Neural cell (in vitro differentiated cells): ENCODE data around the gene GTPBP10. TPM values are rescaled to one million over a fixed set of nuclear protein-coding genes. Genes with fewer than 3 reads are reported as not detected.
"Not testable (repeated sequence)": the region's sequence is repeated elsewhere in the genome, so short reads cannot be mapped to it uniquely, and the experiment has no call there.

Experiments
- H2AFZ ChIP-seq: fragments of 200-600, 300-800 bp; sonication (generic), shearing (Covaris generic); 2 replicates; pipeline ENCODE4 v1.6.0; 2014; ENCODE audit warnings: low read depth, mild to moderate bottlenecking, antibody characterized with exemption, low read length, moderate library complexity
- H3F3A ChIP-seq: fragments of 200-600 bp; shearing (Covaris generic); 2 replicates; pipeline ENCODE4 v1.6.1; 2016; ENCODE audit warnings: mild to moderate bottlenecking, moderate library complexity, mixed read lengths, antibody characterized with exemption, low read length; ENCODE audit not compliant: insufficient read depth, poor library complexity, severe bottlenecking
- H3K27ac ChIP-seq: fragments of 200-600, 300-800 bp; sonication (generic), shearing (Covaris generic); 2 replicates; pipeline ENCODE4 v1.5.1; 2014; ENCODE audit warnings: mild to moderate bottlenecking, low read length, moderate library complexity
- H3K27me3 ChIP-seq: fragments of 300-800, 200-600 bp; sonication (generic), shearing (Covaris generic); 2 replicates; pipeline ENCODE4 v1.6.0; 2014; ENCODE audit warnings: mild to moderate bottlenecking, low read depth, low read length, moderate library complexity; ENCODE audit not compliant: insufficient read depth
- H3K36me3 ChIP-seq: fragments of 300-800, 200-600 bp; sonication (generic), shearing (Covaris generic); 2 replicates; pipeline ENCODE4 v1.5.1; 2014; ENCODE audit warnings: mild to moderate bottlenecking, antibody characterized with exemption, low read length, moderate library complexity; ENCODE audit not compliant: insufficient read depth
- H3K4me2 ChIP-seq: fragments of 300-800, 200-600 bp; sonication (generic), shearing (Covaris generic); 2 replicates; pipeline ENCODE4 v1.6.0; 2014; ENCODE audit warnings: mild to moderate bottlenecking, low read length
- H3K4me3 ChIP-seq: fragments of 300-800, 200-600 bp; sonication (generic), shearing (Covaris generic); 2 replicates; pipeline ENCODE4 v1.5.1; 2014; ENCODE audit warnings: mild to moderate bottlenecking, low read length, moderate library complexity
- H3K79me2 ChIP-seq: fragments of 200-600 bp; shearing (Covaris generic); replicated peaks from 2 replicates; pipeline ENCODE4 v1.6.0; 2014; ENCODE audit warnings: mild to moderate bottlenecking, low read length, moderate library complexity; ENCODE audit not compliant: insufficient read depth
- H3K9ac ChIP-seq: fragments of 300-800, 200-600 bp; sonication (generic), shearing (Covaris generic); 2 replicates; pipeline ENCODE4 v1.6.1; 2016; ENCODE audit warnings: mild to moderate bottlenecking, low read length, mixed read lengths
- H3K9me2 ChIP-seq: fragments of 200-600 bp; shearing (Covaris generic); 2 replicates; pipeline ENCODE4 v1.6.1; 2016; ENCODE audit warnings: mild to moderate bottlenecking, low read length, mixed read lengths; ENCODE audit not compliant: insufficient read depth
- H3K9me3 ChIP-seq: fragments of 200-600, 300-800 bp; sonication (generic), shearing (Covaris generic); 2 replicates; pipeline ENCODE4 v1.6.1; 2016; ENCODE audit warnings: mild to moderate bottlenecking, mixed run types, low read length, moderate library complexity, mixed read lengths
- H4K20me1 ChIP-seq: fragments of 200-600 bp; shearing (Covaris generic); 2 replicates; pipeline ENCODE4 v1.6.1; 2016; ENCODE audit warnings: mild to moderate bottlenecking, mixed run types; ENCODE audit not compliant: insufficient read depth
- EP300 ChIP-seq: fragments of 450-650 bp; conservative IDR thresholded peaks from 2 replicates; pipeline ENCODE4 v1.6.1; 2014; ENCODE audit warnings: antibody characterized with exemption, mild to moderate bottlenecking, moderate library complexity; ENCODE audit not compliant: poor library complexity, severe bottlenecking
- EZH2 ChIP-seq: fragments of 200-600, 300-800 bp; shearing (Covaris generic), sonication (generic); IDR thresholded peaks from 2 replicates; pipeline ENCODE4 v1.6.1; 2014; ENCODE audit warnings: antibody characterized with exemption, low read length, borderline replicate concordance, mild to moderate bottlenecking; ENCODE audit not compliant: insufficient read depth, poor library complexity, severe bottlenecking
- MXI1 ChIP-seq: fragments of 450-650 bp; conservative IDR thresholded peaks from 2 replicates; pipeline ENCODE4 v1.6.1; 2014; ENCODE audit warnings: antibody characterized with exemption, mild to moderate bottlenecking; ENCODE audit not compliant: poor library complexity, severe bottlenecking
- POLR2AphosphoS5 ChIP-seq: IDR thresholded peaks from 2 replicates; pipeline ENCODE4 v1.6.1; 2012
- RAD21 ChIP-seq: fragments of 450-650 bp; conservative IDR thresholded peaks from 2 replicates; pipeline ENCODE4 v1.6.1; 2014; ENCODE audit warnings: antibody characterized with exemption, mild to moderate bottlenecking, moderate library complexity
- SMC3 ChIP-seq: fragments of 450-650 bp; conservative IDR thresholded peaks from 2 replicates; pipeline ENCODE4 v1.6.1; 2014; ENCODE audit warnings: antibody characterized with exemption, mild to moderate bottlenecking, moderate library complexity; ENCODE audit not compliant: poor library complexity
- TAF1 ChIP-seq: IDR thresholded peaks from 2 replicates; pipeline ENCODE4 v1.6.1; 2012; ENCODE audit warnings: low read depth
- polyA plus RNA-seq: library from polyadenylated mRNA; depleted of rRNA; stranded (reverse); fragments of >200 nt; gene quantifications from 2 replicates; pipeline ENCODE4 v1.2.3, GENCODE V29; 2014
- TF ChIP-seq, protein P1 (sequence below): IDR thresholded peaks from 2 replicates; pipeline ENCODE4 v1.6.1; 2012; ENCODE audit warnings: borderline replicate concordance
- TF ChIP-seq, protein P2 (sequence below): fragments of 450-650 bp; IDR thresholded peaks from 2 replicates; pipeline ENCODE4 v1.5.1; 2014; ENCODE audit warnings: antibody characterized with exemption, mild to moderate bottlenecking, moderate library complexity; ENCODE audit not compliant: poor library complexity, severe bottlenecking

The GTPBP10 gene
- polyA plus RNA-seq, 1 donor from 2014 or later, result 22.8 TPM

DNA sequence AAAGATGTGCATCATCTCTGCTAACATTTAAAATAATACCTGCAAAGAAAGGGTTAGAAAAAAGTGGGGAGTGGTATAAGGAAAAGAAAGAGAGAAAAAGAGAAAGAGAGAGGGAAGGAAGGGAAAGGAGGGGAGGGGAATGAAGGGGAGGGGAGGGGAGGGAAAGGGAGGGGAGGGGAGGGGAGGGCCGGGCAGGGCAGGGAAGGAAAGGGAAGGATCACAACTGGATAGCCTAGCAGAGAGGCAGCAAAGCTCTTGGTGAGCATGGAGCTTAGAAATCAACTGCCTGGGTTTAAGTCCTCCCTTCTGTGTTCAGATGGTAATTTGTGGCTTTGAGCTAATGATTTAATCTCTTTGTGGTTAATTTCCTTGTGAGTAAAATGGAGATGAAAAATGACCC, 20.0 kb upstream of the GTPBP10 start:
- Histone ChIP-seq H3K9me3 (no peaks in the 10 kb centered on the region), H3K36me3 (no peaks in the 10 kb centered on the region), H3K4me2 (no peak overlapping the region), H3F3A (no peaks in the 10 kb centered on the region), H3K9ac (no peak overlapping the region), H3K79me2 (no peaks in the 10 kb centered on the region), H3K27ac (no peak overlapping the region), H4K20me1 (no peaks in the 10 kb centered on the region), H2AFZ (no peak overlapping the region), H3K27me3 (peaks cover 12% of the 10 kb centered on the region), H3K4me3 (no peak overlapping the region), H3K9me2 (no peaks in the 10 kb centered on the region)
- no peak for TF ChIP-seq RAD21
- TF ChIP-seq, protein P1, sequence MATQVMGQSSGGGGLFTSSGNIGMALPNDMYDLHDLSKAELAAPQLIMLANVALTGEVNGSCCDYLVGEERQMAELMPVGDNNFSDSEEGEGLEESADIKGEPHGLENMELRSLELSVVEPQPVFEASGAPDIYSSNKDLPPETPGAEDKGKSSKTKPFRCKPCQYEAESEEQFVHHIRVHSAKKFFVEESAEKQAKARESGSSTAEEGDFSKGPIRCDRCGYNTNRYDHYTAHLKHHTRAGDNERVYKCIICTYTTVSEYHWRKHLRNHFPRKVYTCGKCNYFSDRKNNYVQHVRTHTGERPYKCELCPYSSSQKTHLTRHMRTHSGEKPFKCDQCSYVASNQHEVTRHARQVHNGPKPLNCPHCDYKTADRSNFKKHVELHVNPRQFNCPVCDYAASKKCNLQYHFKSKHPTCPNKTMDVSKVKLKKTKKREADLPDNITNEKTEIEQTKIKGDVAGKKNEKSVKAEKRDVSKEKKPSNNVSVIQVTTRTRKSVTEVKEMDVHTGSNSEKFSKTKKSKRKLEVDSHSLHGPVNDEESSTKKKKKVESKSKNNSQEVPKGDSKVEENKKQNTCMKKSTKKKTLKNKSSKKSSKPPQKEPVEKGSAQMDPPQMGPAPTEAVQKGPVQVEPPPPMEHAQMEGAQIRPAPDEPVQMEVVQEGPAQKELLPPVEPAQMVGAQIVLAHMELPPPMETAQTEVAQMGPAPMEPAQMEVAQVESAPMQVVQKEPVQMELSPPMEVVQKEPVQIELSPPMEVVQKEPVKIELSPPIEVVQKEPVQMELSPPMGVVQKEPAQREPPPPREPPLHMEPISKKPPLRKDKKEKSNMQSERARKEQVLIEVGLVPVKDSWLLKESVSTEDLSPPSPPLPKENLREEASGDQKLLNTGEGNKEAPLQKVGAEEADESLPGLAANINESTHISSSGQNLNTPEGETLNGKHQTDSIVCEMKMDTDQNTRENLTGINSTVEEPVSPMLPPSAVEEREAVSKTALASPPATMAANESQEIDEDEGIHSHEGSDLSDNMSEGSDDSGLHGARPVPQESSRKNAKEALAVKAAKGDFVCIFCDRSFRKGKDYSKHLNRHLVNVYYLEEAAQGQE, result no peak
- no peak for TF ChIP-seq EP300
- TF ChIP-seq, protein P2, sequence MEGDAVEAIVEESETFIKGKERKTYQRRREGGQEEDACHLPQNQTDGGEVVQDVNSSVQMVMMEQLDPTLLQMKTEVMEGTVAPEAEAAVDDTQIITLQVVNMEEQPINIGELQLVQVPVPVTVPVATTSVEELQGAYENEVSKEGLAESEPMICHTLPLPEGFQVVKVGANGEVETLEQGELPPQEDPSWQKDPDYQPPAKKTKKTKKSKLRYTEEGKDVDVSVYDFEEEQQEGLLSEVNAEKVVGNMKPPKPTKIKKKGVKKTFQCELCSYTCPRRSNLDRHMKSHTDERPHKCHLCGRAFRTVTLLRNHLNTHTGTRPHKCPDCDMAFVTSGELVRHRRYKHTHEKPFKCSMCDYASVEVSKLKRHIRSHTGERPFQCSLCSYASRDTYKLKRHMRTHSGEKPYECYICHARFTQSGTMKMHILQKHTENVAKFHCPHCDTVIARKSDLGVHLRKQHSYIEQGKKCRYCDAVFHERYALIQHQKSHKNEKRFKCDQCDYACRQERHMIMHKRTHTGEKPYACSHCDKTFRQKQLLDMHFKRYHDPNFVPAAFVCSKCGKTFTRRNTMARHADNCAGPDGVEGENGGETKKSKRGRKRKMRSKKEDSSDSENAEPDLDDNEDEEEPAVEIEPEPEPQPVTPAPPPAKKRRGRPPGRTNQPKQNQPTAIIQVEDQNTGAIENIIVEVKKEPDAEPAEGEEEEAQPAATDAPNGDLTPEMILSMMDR, result no peak
- TF ChIP-seq POLR2AphosphoS5, result no peak
- no peak for TF ChIP-seq EZH2
- TF ChIP-seq MXI1, result no peak
- TF ChIP-seq TAF1, result no peak
- TF ChIP-seq SMC3, result no peak

DNA sequence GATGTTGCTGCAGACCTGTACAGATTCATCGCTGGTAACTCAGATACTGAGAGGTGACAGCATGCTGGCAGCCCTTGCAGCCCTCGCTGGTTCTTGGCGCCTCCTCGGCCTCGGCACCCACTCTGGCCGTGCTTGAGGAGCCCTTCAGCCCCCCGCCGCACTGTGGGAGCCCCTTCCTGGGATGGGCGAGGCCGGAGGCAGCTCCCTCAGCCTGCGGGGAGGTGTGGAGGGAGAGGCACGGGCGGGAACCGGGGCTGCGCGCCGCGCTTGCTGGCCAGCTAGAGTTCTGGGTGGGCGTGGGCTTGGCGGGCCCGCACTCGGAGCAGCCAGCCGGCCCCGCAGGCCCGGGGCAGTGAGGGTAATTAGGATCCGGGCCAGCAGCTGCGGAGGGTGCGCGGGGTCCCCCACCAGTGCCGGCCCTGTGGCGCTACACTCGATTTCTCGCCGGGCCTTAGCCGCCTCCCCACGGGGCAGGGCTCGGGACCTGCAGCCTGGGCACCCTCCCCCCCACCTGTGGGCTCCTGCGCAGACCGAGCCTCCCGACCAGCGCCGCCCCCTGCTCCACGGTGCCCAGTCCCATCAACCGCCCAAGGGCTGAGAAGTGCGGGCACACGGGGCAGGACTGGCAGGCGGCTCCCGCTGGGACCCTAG, 12.2 kb upstream of the GTPBP10 start:
- Histone ChIP-seq H2AFZ (no peak overlapping the region), H3K9me2 (no peaks in the 10 kb centered on the region), H3K4me3 (no peak overlapping the region), H3K27me3 (no peaks in the 10 kb centered on the region), H3K79me2 (no peaks in the 10 kb centered on the region), H3K27ac (no peak overlapping the region), H3F3A (no peaks in the 10 kb centered on the region), H3K4me2 (no peak overlapping the region), H3K9ac (no peak overlapping the region), H3K36me3 (no peaks in the 10 kb centered on the region), H4K20me1 (no peaks in the 10 kb centered on the region), H3K9me3 (no peaks in the 10 kb centered on the region)
- TF ChIP-seq RAD21, result no peak
- no peak for TF ChIP-seq TAF1
- TF ChIP-seq, protein P1, result no peak
- TF ChIP-seq, protein P2, result no peak
- no peak for TF ChIP-seq POLR2AphosphoS5
- TF ChIP-seq SMC3, result no peak
- no peak for TF ChIP-seq MXI1
- TF ChIP-seq EP300, result no peak
- TF ChIP-seq EZH2, result no peak

DNA sequence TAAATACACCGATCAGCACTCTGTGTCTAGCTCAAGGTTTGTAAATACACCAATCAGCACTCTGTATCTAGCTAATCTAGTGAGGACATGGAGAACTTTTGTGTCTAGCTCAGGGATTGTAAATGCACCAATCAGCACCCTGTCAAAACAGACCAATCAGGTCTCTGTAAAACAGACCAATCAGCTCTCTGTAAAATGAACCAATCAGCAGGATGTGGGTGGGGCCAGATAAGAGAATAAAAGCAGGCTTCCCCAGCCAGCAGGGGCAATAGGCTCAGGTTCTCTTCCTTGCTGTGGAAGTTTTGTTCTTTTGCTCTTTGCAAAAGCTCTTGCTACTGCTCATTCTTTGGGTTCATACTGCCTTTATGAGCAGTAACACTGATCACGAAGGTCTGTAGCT, 11.6 kb upstream of the GTPBP10 start:
- H3K4me2 ChIP-seq, result not testable (repeated sequence)

More for the DNA sequence above, 11.6 kb upstream of the GTPBP10 start:
- not testable (repeated sequence) for H3K27ac ChIP-seq, H3K4me3 ChIP-seq, H3K36me3 ChIP-seq, H3K9me2 ChIP-seq, H3K79me2 ChIP-seq, H3K27me3 ChIP-seq, H3F3A ChIP-seq, H3K9me3 ChIP-seq, H2AFZ ChIP-seq, H3K9ac ChIP-seq, H4K20me1 ChIP-seq
